ENCODE results near the gene LMCD1. TPM values are rescaled to one million over a fixed set of nuclear protein-coding genes. Genes with fewer than 3 reads are reported as not detected.

Gene LMCD1
- total and polyA plus RNA-seq, 2 of the 8 experiments (the other 6 are each of a cell fraction or from before 2014, with no cell fraction given) = 12.3 to 26.5 TPM

DNA sequence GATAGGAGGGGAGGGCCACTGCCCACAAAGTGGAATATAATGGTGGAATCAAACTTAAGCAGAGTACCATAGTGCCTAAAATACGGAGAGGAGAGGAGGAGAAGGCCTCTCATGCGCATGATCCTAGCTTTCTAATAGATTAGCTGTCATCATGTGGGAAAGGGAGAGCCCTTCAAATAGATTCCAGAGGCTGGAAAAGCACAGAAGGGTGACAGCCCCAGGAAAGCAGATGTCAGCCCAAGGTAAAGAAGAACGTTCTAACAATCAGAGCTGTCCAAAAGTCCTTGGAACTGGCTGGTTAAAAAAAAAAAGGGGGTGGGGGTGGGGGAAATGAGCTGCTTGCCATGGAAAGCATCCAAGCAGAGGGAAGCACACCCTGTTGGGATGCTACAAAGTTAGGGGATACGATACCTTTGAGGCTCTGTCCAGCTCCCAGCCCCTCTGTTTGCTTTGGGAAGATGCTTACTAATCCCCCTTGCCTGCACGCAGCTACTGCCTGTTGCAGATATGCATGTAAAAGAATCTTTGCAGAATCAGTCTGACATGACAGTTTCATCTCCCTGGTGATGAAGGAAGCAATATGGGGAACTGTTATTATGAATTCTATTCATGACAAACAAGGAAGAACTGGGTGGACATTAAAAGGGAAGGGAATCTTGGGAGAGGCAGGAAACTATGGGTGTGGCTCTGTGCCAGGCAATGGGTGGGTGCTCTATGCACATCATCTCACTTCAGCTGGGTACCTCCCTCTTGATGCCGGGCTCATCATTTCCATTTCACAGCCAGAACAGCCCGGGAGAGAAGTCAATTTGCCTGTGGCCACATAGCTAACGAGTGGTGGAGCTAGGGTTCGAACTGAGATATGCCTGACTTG, 10.1 kb upstream of the LMCD1 start:
- Histone ChIP-seq H3K4me2 (ENCODE audit: insufficient read depth in 1 of 2, low read depth in 2 of 2, low read length in 2 of 2) (no peak overlapping the region), H2BK15ac (ENCODE audit: low read length) (peak overlapping the region; percentile 51; the same call in 1 of the 2 replicates), H3K4me1 (replicated peaks in 1 of 4; ENCODE audit: control insufficient read depth in 3 of 4, insufficient read depth in 4 of 4, low read length in 3 of 4) (peaks cover 0 to 10% (median 6%) of the 10 kb centered on the region in 4 experiments; a peak in 5 of 7 replicates), H2BK12ac (ENCODE audit: low read depth, low read length) (peak overlapping the region; percentile 35; the same call in 1 of the 2 replicates), H3K14ac (ENCODE audit: insufficient read length) (no peak overlapping the region), H4K20me1 (replicated peaks in 1 of 2; ENCODE audit: control insufficient read depth in 1 of 2, insufficient read depth in 2 of 2, low read length in 2 of 2) (no peaks in the 10 kb centered on the region), H2BK5ac (ENCODE audit: low read depth, low read length) (0 out of 2 replicates have a peak overlapping the region, but pooled peaks have one; percentile 7), H3K79me1 (ENCODE audit: low read depth, low read length) (no peaks in the 10 kb centered on the region), H2AK5ac (ENCODE audit: low read depth, low read length) (no peak overlapping the region), H3K18ac (ENCODE audit: extremely low read depth, low read length) (no peak overlapping the region), H3K4ac (replicated peaks; ENCODE audit: insufficient read length, low read depth, low read length) (no peak overlapping the region), H4K8ac (ENCODE audit: extremely low read depth, insufficient read depth, low read length) (no peak overlapping the region), H3K9ac (replicated peaks in 1 of 4; ENCODE audit: extremely low read depth in 1 of 4, low read depth in 3 of 4, low read length in 3 of 4) (no peak overlapping the region), H3K56ac (replicated peaks; ENCODE audit: insufficient read length, low read depth, low read length) (no peak overlapping the region), H3K23ac (ENCODE audit: insufficient read length) (no peak overlapping the region), H3K79me2 (ENCODE audit: control insufficient read depth in 1 of 2, insufficient read depth in 2 of 2, low read length in 2 of 2) (no peaks in the 10 kb centered on the region), H3K27ac (ENCODE audit: low read depth, low read length) (no peak overlapping the region), H3K4me3 (ENCODE audit: extremely low read depth in 1 of 4, insufficient read depth in 2 of 4, low read depth in 3 of 4, low read length in 4 of 4) (no peak overlapping the region), H3K36me3 (ENCODE audit: control insufficient read depth in 2 of 4, insufficient read depth in 4 of 4, low read length in 3 of 4) (no peaks in the 10 kb centered on the region), H4K5ac (ENCODE audit: insufficient read length, low read depth, low read length) (no peak overlapping the region), H3K27me3 (replicated peaks in 1 of 4; ENCODE audit: control insufficient read depth in 3 of 4, extremely low read depth in 1 of 4, insufficient read depth in 3 of 4, low read length in 3 of 4) (no peaks in the 10 kb centered on the region), H3K23me2 (ENCODE audit: low read depth, low read length) (no peaks in the 10 kb centered on the region), H2BK20ac (ENCODE audit: low read length) (no peak overlapping the region), H3K9me3 (ENCODE audit: insufficient read depth in 2 of 2, low read depth in 1 of 2, low read length in 1 of 2) (no peaks in the 10 kb centered on the region), H4K91ac (replicated peaks; ENCODE audit: insufficient read length, low read length) (no peak overlapping the region), H2AFZ (ENCODE audit: low read length) (no peak overlapping the region), H2BK120ac (replicated peaks; ENCODE audit: low read depth, low read length) (no peak overlapping the region)
- CTCF ChIA-PET (ENCODE audit: partially characterized antibody) = interaction anchor here (1.0 to 2.0 kb wide), 6 partner anchors 11 to 131 kb away, joined by 3 to 5 read pairs (median 4); no protein-coding TSS in a partner anchor
- no peak for FAIRE-seq
- POLR2A ChIA-PET (ENCODE audit: partially characterized antibody) = no interaction called here
- DNase-seq (ENCODE audit: low read depth in 1 of 2, low spot score in 2 of 2) = no peak
- WGBS, 2 experiments (ENCODE audit: extremely low coverage in 1 of 2, insufficient coverage in 1 of 2, insufficient read length in 1 of 2, insufficient replicate concordance in 2 of 2, low coverage in 1 of 2, low lambda C conversion rate in 2 of 2, missing lambda C conversion rate in 1 of 2) = 80% methylated on average over 9 of the region's 9 CpGs; no CpG with 5 or more reads in 1 of the 2 experiments
- TF ChIP-seq EP300 (IDR thresholded peaks at IDR 0.05; ENCODE audit: borderline replicate concordance in 1 of 2, low read depth in 2 of 2, low read length in 2 of 2) (no peak), TCF12 (IDR thresholded peaks at IDR 0.05; ENCODE audit: low read depth, low read length) (no peak), HDAC2 (IDR thresholded peaks at IDR 0.05; ENCODE audit: borderline replicate concordance in 1 of 2, low read depth in 2 of 2, low read length in 2 of 2) (no peak), NANOG (IDR thresholded peaks at IDR 0.05; ENCODE audit: insufficient read depth, low read depth, low read length, poor library complexity, severe bottlenecking) (no peak), SIRT6 (IDR thresholded peaks at IDR 0.05; ENCODE audit: low read length) (no peak)

All from H1 (cell line).